Bronchial epithelial cell (primary cell): Measurements from ENCODE around the gene RCCD1. TPM values are rescaled to one million over a fixed set of nuclear protein-coding genes. Genes with fewer than 3 reads are reported as not detected.
"Not testable (repeated sequence)": the region's sequence is repeated elsewhere in the genome, so short reads cannot be mapped to it uniquely, and the experiment has no call there.

Source experiments
- DNase-seq: peaks from one replicate; pipeline ENCODE4 v3.0.0-alpha.2; 2010; ENCODE audit warnings: low read depth
- FAIRE-seq: peaks from 2 replicates; lab custom pipeline; 2011; peaks lifted over from hg19 to GRCh38; lab: Jason Lieb, UNC
- H3K27me3 ChIP-seq: 2 replicates; pipeline ENCODE4 v1.5.1; 2011; ENCODE audit warnings: low read length; ENCODE audit not compliant: control insufficient read depth, insufficient read depth
- H3K36me3 ChIP-seq: 2 replicates; pipeline ENCODE4 v1.5.1; 2011; ENCODE audit warnings: low read length; ENCODE audit not compliant: control insufficient read depth, insufficient read depth
- H3K4me3 ChIP-seq: 2 replicates; pipeline ENCODE4 v1.5.1; 2011; ENCODE audit warnings: mild to moderate bottlenecking, low read depth, low read length, control low read depth
- CTCF ChIP-seq: IDR thresholded peaks from 2 replicates; pipeline ENCODE4 v1.5.1; 2011; ENCODE audit warnings: mild to moderate bottlenecking, moderate library complexity, low read length, control low read depth, inconsistent platforms; ENCODE audit not compliant: insufficient read depth, severe bottlenecking
- total RNA-seq: library from RNA; depleted of rRNA; stranded (reverse); fragments of >200 nt; gene quantifications from 2 replicates; pipeline ENCODE4 v1.2.1, GENCODE V29; 2014

Gene RCCD1
- total RNA-seq, 1 donor from 2014 or later: 11.6 TPM

GRCh38 chr15:90924375-90924774 is 30.3 kb upstream of the RCCD1 start:
- H3K36me3 ChIP-seq: peaks cover 2% of the 10 kb centered on the region
- FAIRE-seq (no peak), DNase-seq (no peak)
- no peak overlapping the region for H3K4me3 ChIP-seq
- no peak for TF ChIP-seq CTCF
- no peaks in the 10 kb centered on the region for H3K27me3 ChIP-seq

GRCh38 chr15:90926766-90927165 is 27.9 kb upstream of the RCCD1 start:
- not testable (repeated sequence) for FAIRE-seq, DNase-seq, H3K36me3 ChIP-seq, H3K27me3 ChIP-seq, H3K4me3 ChIP-seq

- not testable (repeated sequence) for FAIRE-seq, H3K27me3 ChIP-seq, H3K4me3 ChIP-seq, H3K36me3 ChIP-seq, DNase-seq
These were observed 26.6 kb upstream of the RCCD1 start for GRCh38 chr15:90928106-90928505.

- Histone ChIP-seq H3K4me3 (peak overlapping the region; percentile 54), H3K36me3 (no peaks in the 10 kb centered on the region), H3K27me3 (no peaks in the 10 kb centered on the region)
- TF ChIP-seq CTCF: no peak
- DNase-seq: peak; percentile 8
- no peak for FAIRE-seq
These were observed 25.3 kb upstream of the RCCD1 start for GRCh38 chr15:90929246-90930019.

- FAIRE-seq: no peak
- Histone ChIP-seq H3K27me3 (no peaks in the 10 kb centered on the region), H3K36me3 (no peaks in the 10 kb centered on the region), H3K4me3 (no peak overlapping the region)
- no peak for DNase-seq
- no peak for TF ChIP-seq CTCF
These were observed 23.7 kb upstream of the RCCD1 start for GRCh38 chr15:90930861-90931574.

- DNase-seq (no peak), FAIRE-seq (no peak)
- no peak for TF ChIP-seq CTCF
- Histone ChIP-seq H3K27me3 (no peaks in the 10 kb centered on the region), H3K36me3 (peaks cover 2% of the 10 kb centered on the region), H3K4me3 (peak overlapping the region; percentile 61)
These were observed 23.2 kb upstream of the RCCD1 start for GRCh38 chr15:90931575-90931827.
